DMS114 treated with DMSO at 0.1 percent for 48 hours (cell line): ENCODE results near the gene DDN.

ENCODE experiments used
- DNase-seq: peaks from one replicate; lab custom pipeline; 2025; ENCODE audit not compliant: unreplicated experiment; lab: John Stamatoyannopoulos, UW

DDN gene

GRCh38 chr12:48999371-49000131 lies at the start of gene DDN:
TSS of gene DDN (minus strand) at chr12:48999375. CDS start at chr12:48999287, 88 bp downstream.
- DNase-seq: peak; percentile 27

GRCh38 chr12:49048953-49049352 lies 49.8 kb upstream of the DDN start:
- DNase-seq: no peak

GRCh38 chr12:49046129-49046895 lies 47.1 kb upstream of the DDN start:
- no peak for DNase-seq

GRCh38 chr12:49044660-49045059 lies 45.5 kb upstream of the DDN start:
- no peak for DNase-seq

- DNase-seq: peak; percentile 28
Measured at GRCh38 chr12:49043856-49044258, 44.7 kb upstream of the DDN start.

- no peak for DNase-seq
Measured at GRCh38 chr12:49043241-49043640, 44.1 kb upstream of the DDN start.

GRCh38 chr12:49041881-49042484 lies 42.8 kb upstream of the DDN start:
- no peak for DNase-seq

- no peak for DNase-seq
Measured at GRCh38 chr12:49041036-49041880, 42.1 kb upstream of the DDN start.

- no peak for DNase-seq
Measured at GRCh38 chr12:49040364-49040855, 41.2 kb upstream of the DDN start.

GRCh38 chr12:49039421-49040363 lies 40.5 kb upstream of the DDN start:
- no peak for DNase-seq

GRCh38 chr12:49038291-49038955 lies 39.2 kb upstream of the DDN start:
- no peak for DNase-seq

GRCh38 chr12:49037947-49038237 lies 38.7 kb upstream of the DDN start:
- no peak for DNase-seq

GRCh38 chr12:49037111-49037946 lies 38.2 kb upstream of the DDN start:
- DNase-seq: no peak

- DNase-seq: no peak
Measured at GRCh38 chr12:49036029-49036428, 36.9 kb upstream of the DDN start.

GRCh38 chr12:49034286-49034622 lies 35.1 kb upstream of the DDN start:
- DNase-seq: no peak

GRCh38 chr12:49033611-49034285 lies 34.6 kb upstream of the DDN start:
- DNase-seq: no peak

- no peak for DNase-seq
Measured at GRCh38 chr12:49032679-49033447, 33.7 kb upstream of the DDN start.
